ENCODE data around the gene SSH3. TPM values are rescaled to one million over a fixed set of nuclear protein-coding genes. Genes with fewer than 3 reads are reported as not detected.
"Not testable (repeated sequence)": the region's sequence is repeated elsewhere in the genome, so short reads cannot be mapped to it uniquely, and the experiment has no call there.

SSH3 gene
- total and polyA plus RNA-seq, 2 experiments from 2014 or later, result 26.7 to 39.9 TPM

DNA sequence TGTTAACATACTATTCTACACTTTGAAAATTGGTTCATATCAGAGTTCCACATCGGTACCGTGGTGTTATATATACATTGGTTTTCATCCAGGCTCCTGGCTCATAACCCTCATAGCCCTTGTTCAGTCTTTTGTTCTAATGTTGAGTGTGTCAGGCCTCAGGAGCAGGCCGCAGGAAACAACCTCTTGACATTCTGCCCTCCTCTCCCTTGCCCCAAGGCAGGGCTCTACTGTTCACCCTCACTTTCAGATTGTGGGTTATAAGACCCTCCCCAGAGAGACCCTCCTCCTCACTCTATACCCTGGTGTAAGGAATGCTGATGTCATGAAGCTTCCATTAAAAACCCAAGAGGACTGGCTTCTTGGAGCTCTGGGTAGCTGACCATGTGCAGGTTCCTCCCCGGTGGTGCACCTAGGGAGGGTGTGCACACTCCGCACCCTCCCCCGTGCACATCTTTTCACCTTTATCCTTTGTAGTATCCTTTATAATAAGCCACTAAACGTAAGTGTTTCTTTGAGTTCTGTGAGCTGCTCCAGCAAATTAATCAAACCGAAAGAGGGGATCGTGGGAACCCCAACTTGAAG is 12.1 kb downstream of the SSH3 start:
- no peaks in the 10 kb centered on the region for H3K9me3 ChIP-seq (ENCODE audit: low read depth)
- H3K36me3 ChIP-seq, result no peaks in the 10 kb centered on the region
- peaks cover 11% of the 10 kb centered on the region for H3K27me3 ChIP-seq
- H3K27ac ChIP-seq, result no peak overlapping the region
- H3K4me1 ChIP-seq (ENCODE audit: low read depth), result peaks cover 6% of the 10 kb centered on the region
- H3K4me3 ChIP-seq, result no peak overlapping the region
- no peak for DNase-seq (ENCODE audit: low read depth in 1 of 2, low spot score in 1 of 2)
- TF ChIP-seq, protein P1, sequence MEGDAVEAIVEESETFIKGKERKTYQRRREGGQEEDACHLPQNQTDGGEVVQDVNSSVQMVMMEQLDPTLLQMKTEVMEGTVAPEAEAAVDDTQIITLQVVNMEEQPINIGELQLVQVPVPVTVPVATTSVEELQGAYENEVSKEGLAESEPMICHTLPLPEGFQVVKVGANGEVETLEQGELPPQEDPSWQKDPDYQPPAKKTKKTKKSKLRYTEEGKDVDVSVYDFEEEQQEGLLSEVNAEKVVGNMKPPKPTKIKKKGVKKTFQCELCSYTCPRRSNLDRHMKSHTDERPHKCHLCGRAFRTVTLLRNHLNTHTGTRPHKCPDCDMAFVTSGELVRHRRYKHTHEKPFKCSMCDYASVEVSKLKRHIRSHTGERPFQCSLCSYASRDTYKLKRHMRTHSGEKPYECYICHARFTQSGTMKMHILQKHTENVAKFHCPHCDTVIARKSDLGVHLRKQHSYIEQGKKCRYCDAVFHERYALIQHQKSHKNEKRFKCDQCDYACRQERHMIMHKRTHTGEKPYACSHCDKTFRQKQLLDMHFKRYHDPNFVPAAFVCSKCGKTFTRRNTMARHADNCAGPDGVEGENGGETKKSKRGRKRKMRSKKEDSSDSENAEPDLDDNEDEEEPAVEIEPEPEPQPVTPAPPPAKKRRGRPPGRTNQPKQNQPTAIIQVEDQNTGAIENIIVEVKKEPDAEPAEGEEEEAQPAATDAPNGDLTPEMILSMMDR (IDR thresholded peaks at IDR 0.05; ENCODE audit: low read depth, low read length), result no peak

- H3K4me3 ChIP-seq, result peak overlapping the region; percentile 56
- peak overlapping the region; percentile 59 for H3K27ac ChIP-seq
- no peaks in the 10 kb centered on the region for H3K36me3 ChIP-seq
- no peak for DNase-seq (ENCODE audit: low read depth in 1 of 2, low spot score in 1 of 2)
- TF ChIP-seq, protein P1 (IDR thresholded peaks at IDR 0.05; ENCODE audit: low read depth, low read length), result no peak
- H3K27me3 ChIP-seq, result peaks cover 11% of the 10 kb centered on the region
- no peaks in the 10 kb centered on the region for H3K9me3 ChIP-seq (ENCODE audit: low read depth)
- H3K4me1 ChIP-seq (ENCODE audit: low read depth), result peaks cover 13% of the 10 kb centered on the region
Measured at GRCh38 chr11:67316882-67317204, 13.5 kb downstream of the SSH3 start.

DNA sequence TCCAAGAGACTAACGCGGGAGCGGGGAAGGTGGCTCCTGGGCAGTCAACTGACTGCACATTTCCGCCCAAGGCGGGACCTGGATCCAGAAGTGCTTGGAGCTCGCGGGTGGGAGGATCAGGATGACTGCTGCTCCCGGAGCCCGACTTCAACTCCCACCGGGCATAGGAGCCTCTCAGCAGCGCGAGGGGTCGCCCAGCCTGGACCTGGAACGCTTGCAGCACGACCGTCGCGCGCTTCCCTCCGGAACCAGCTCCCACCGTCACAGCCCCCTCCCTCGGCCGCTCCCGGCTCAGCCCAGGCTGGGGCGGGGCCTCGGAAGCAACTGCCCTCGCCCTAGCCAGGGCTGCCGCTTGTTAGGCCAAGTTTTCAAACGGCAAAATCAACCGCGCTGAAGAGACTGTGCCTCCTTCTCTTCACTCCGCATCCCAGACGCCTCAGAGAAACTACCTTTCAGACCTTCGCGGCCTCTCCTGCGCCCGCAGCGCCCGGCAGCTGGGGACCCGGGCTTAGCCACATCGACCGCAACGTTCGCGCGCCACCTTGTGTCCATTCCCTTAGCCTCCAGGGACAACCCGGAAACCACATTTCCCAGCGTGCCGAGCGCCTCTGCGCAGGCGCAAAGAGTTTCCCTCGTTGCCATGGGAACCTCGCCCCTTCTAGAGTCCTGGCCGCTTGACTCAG is 14.0 kb downstream of the SSH3 start:
- H3K4me1 ChIP-seq (ENCODE audit: low read depth), result peaks cover 13% of the 10 kb centered on the region
- peak; percentile 95 to 99 for DNase-seq (ENCODE audit: low read depth in 1 of 2, low spot score in 1 of 2)
- TF ChIP-seq, protein P1 (IDR thresholded peaks at IDR 0.05; ENCODE audit: low read depth, low read length), result peak; percentile 83
- peak overlapping the region; percentile 56 for H3K4me3 ChIP-seq
- peaks cover 11% of the 10 kb centered on the region for H3K27me3 ChIP-seq
- H3K36me3 ChIP-seq, result no peaks in the 10 kb centered on the region
- peak overlapping the region; percentile 59 for H3K27ac ChIP-seq
- no peaks in the 10 kb centered on the region for H3K9me3 ChIP-seq (ENCODE audit: low read depth)

DNA sequence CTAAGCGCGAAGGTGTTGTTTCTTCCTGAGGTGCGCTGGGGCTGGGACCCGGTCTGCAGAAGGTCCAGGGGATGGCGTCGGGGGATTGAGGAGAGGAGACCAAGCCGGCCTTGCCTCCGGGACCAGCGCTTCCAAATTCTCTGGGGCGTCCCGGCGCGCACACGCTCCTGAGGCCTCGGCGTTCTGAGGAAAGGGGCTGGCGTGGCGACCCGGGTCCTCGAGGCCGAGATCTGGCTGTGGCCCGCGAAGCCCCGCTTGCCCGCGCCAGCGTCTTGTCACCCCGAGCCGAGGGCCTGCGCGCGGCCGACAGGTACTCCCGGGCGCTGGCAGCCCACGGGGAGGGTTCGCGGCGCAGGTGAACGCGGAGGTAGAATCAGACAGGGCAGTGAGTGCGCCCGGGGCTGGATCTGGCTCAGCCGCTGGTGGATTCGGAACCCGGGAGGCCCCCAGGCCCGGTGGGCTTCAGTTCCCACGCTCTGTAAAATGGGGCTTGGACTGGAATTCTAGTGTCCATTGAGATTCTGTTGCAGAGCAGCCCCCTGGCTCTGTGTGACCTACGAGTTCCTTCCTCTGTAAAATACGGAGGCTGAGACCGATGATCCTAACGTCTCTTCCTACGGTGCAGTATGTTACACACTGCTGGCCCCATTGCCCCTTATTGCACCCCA is 14.7 kb downstream of the SSH3 start:
- Histone ChIP-seq H3K36me3 (no peaks in the 10 kb centered on the region), H3K27ac (no peak overlapping the region), H3K4me3 (peak overlapping the region; percentile 56), H3K9me3 (ENCODE audit: low read depth) (no peaks in the 10 kb centered on the region), H3K4me1 (ENCODE audit: low read depth) (peaks cover 13% of the 10 kb centered on the region), H3K27me3 (peaks cover 11% of the 10 kb centered on the region)
- TF ChIP-seq, protein P1 (IDR thresholded peaks at IDR 0.05; ENCODE audit: low read depth, low read length), result no peak
- no peak for DNase-seq (ENCODE audit: low read depth in 1 of 2, low spot score in 1 of 2)

DNA sequence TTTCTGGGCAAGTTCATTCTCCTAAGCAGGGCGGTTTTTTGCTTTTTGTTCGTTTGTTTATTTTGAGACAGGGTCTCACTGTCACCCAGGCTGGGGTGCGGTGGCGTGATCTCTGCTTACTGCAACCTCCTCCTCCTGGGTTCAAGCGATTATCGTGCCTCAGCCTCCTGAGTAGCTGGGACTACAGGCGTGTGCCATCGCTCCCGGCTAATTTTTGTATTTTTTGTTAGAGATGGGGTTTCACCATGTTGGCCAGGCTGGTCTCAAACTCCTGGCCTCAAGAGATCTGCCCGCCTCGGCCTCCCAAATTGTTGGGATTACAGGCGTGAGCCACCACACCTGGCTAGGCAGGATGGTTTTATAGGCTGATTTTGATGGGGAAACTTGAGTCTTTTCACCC is 15.5 kb downstream of the SSH3 start:
- H3K27ac ChIP-seq; DNase-seq (ENCODE audit: low read depth in 1 of 2, low spot score in 1 of 2); H3K36me3 ChIP-seq; H3K9me3 ChIP-seq (ENCODE audit: low read depth): not testable (repeated sequence)
- H3K27me3 ChIP-seq, result peaks cover 11% of the 10 kb centered on the region
- peaks cover 13% of the 10 kb centered on the region for H3K4me1 ChIP-seq (ENCODE audit: low read depth)
- peak overlapping the region; percentile 56 for H3K4me3 ChIP-seq

DNA sequence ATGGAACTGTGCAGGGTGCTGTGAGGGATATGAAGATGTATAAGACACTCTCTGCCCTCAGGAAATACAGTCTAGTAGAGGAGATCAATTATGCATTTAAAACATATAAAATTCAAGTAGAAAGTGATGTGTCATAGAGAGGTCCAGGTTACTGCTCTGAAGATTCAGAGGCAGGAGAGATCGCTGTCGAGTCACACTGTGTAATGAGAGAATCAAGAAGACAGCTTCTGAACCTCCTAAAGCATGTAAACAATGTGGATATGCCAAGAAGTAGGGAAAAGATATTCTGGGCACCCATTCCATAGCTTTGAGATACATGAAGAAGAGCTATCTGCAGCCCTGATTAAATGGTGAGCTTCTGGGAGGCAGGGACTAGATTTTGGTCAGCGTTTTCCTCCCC is 16.7 kb downstream of the SSH3 start:
- Histone ChIP-seq H3K36me3 (no peaks in the 10 kb centered on the region), H3K27me3 (peaks cover 11% of the 10 kb centered on the region), H3K9me3 (ENCODE audit: low read depth) (no peaks in the 10 kb centered on the region), H3K27ac (no peak overlapping the region), H3K4me3 (no peak overlapping the region), H3K4me1 (ENCODE audit: low read depth) (peaks cover 13% of the 10 kb centered on the region)
- TF ChIP-seq, protein P1 (IDR thresholded peaks at IDR 0.05; ENCODE audit: low read depth, low read length), result no peak
- no peak for DNase-seq (ENCODE audit: low read depth in 1 of 2, low spot score in 1 of 2)
